AG20443 (cell line): ENCODE results near the gene TRAPPC14.

Source experiments
- DNase-seq: peaks from one replicate; pipeline ENCODE4 v3.0.0; 2012; ENCODE audit warnings: low spot score, mixed read lengths

TRAPPC14 gene

GRCh38 chr7:100173806-100174495 lies 15.4 kb upstream of the TRAPPC14 start:
- DNase-seq = no peak

DNA sequence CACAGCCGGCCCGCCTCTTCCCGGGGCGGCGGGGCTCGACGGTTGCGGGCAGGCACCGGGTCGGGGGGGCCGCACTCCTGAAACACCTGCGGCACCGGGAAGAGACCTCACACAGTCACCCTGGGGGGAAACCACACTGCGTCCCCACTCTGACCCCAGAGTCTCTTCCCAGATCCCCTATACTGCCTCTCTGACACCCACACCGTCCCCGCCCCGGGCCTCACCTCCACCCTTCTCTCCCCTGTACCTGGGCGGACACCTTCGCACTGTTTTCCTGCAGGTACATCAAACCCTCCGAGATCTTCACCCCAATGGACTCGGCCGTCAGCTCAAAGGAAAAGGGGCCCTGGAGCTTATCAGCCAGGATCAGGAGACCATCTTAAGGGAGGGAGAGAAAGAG lies 13.3 kb upstream of the TRAPPC14 start:
- DNase-seq = no peak

DNA sequence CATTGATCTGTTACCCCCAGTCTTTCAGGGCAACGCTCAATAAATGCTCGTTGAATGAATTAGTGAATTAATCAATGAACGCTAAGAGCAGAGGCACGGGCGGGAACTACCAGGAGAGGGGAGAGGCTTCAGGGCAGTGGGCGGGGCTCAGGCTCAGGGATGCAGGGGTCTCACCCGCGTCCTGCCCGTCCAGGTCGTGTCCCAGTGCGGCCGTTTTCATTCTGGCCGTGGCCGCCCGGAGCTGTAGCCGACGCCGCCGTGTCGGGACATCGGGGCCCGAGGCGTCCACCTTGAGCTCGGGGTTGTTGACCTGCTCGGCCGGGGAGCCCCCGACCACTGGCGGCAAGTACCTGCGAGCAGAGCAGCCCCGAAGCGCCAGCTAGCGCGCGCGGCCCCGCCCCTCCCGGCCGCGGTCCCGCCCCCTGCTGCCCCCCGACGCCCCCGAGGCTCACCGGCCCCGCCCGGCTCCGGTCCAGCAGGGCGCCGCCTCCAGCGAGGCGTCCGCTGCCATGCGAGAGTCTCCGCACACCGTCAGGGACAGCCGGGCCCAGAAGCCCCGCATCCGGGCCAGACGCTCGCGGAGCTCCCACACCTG lies 12.7 kb upstream of the TRAPPC14 start:
- peak; percentile 49 for DNase-seq

DNA sequence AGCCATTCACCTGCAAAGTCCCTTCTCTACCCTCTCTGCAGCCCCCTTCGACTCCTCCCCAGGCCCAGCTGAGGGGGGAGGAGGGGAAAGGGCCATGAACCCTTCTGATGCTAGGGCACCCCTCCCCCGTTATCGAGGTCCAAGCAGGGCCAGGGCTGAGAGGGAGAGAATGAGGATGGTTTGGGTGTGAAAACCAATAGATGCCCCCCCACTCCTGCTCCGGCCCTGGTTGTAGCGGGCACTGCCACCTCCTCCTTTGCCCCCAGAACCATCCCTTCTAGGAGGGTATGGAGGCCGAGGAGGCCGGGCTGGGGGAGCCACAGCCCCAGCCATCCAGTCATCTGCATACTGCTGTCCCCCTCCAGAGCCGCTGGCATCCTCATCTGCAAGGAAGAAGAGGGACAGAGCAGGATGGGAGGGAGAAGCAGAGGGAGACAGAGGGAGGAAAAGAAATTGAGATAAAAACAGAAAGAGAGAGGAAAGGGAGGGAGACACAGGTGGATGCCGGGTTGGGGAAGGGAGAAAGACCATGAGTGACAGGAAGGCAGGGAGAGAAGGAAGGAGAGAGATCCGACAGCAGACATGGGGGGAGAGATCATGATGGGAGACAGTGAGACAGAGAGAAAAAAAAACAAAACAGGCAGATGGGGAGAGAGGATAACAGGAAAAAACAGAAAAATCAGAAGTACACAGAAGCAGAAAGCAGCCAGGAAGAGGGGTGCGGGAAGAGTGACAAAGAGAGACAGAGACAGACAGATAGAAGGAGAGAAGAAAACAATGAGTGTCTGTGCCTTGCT lies 11.8 kb upstream of the TRAPPC14 start:
- no peak for DNase-seq

DNA sequence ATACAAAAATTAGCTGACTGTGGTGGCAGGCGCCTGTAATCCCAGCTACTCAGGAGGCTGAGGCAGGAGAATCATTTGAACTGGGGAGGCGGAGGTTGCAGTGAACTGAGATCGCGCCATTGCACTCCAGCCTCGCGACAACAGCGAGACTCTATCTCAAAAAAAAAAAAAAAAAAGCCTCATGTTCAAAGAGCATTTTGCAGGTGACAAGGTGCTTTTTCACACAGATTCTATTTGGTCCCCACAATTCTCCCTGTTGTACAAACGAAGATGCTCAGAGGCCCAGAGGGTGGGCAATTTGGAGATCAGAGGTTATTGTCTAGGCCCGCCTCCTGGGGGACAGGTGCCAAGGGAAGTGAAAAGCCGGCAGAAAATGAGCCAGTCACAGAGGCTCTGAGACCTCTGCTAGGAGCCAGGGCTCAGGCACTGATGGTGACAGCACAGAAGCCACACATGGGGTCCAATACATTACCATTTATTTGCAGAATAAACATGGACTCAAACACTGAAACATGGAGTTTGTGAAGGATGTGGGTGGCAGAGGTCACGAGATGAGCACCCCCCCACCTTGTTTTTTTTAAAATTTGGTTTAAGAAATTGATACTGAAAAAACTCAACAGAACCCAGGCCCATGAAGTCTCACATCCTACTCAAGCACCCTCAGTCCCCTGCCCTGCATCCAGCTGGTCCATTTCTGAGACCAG lies 10.8 kb upstream of the TRAPPC14 start:
- DNase-seq = no peak

DNA sequence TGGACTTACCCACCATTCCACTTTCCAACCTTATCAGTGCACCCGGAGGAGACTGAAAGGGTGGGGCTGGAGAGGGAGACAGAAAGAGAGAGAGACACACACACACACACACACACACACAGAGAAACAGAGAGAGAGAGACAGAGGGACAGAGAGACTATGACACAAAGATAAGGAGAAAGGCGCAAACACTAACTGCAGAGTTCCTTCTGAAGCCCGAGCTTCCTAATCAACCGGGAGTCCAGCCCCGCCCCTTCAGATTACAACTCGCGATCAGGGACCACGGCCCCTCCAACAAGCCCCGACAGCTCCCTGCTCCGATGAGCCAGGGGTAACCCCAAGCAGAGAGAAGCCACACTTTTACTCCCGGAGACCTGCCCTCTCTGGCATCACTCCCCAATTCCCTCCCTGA lies 9.4 kb upstream of the TRAPPC14 start:
- DNase-seq = no peak

DNA sequence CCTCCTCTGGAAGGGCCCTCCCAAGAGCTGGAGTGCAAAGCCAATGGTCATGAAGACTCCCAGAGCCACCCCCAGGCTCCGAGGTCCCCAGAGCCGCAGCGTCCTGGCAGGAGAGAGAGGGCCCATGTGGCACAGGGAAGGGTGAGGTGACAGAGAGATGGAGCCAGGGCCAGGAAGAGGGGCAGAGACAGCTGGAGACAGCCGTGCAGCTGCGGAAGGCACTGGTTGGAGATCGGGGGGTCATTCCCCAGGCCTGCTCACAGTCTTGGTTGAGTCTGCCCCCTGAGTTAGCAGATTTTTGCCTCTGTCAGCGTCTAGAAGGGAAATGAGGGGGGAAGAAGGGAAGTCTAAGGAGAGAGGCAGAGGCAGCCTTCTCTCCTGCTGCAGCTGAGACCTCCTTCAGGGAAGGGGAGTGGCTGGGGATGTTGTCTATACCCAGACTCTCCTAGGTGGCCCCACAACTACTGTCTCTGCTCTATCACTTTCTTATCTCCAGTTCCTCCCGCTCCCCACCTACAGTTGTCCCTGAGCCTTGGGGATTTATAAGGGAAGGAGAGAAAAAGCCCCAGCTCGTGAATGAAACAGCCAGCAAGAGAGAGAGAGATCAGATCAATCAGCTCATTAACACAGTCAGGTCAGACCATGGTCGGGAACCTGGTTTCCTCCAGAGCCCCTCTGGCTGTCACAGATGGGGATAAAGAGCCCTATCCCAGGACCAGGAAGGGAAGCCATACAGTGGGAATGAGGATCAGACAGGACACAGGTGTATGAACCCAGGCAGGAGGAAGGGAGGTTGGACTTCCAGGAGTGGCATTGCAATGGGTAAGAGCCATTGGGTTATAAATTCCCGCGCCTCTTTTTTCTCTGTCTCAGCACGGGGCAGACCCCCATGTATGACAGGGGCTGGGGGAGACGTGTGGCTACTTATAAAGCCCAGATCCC lies 8.7 kb upstream of the TRAPPC14 start:
- DNase-seq = no peak

GRCh38 chr7:100166317-100166940 lies 7.9 kb upstream of the TRAPPC14 start:
- no peak for DNase-seq

DNA sequence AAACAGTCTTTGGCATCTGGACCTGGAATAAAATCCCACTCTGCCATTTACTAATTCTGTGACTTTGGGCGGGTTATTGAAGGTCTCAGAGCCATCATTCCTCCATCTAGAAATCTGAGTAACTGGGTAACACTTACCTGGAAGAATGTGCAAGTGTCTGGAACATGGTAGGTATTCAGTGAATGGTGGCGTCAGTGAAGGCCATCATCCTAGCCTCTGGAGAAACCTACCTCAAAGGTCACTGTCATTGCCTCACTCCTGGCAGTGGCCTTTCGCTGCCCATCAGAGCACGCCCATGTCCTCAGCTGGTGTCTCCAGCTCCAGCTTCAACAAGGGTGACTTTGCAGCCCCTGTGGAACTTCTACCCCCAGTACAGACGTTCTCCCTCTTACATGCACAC lies 5.3 kb upstream of the TRAPPC14 start:
- no peak for DNase-seq

- DNase-seq = no peak
Observed at GRCh38 chr7:100163006-100163531, 4.5 kb upstream of the TRAPPC14 start.

DNA sequence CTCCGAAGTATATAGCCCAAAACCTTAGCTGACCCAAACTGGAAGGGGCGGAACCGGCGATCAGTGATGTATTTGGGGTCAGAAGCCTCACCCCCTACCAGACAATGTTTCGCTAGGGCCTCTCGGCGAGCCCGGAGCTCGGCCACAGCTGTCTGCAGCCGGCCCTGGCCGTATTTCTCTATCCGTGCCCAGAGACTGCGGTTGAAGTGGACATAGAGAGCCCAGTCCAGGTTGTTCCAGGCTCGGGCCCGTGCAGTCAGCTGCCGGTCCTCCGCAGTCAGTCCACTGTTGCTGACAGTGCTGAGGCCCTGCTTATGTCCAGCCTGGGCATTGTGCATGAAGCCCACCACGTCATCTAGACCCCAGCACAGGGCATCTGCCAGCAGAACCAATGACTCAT lies 1.5 kb upstream of the TRAPPC14 start:
- peak; percentile 2 for DNase-seq

DNA sequence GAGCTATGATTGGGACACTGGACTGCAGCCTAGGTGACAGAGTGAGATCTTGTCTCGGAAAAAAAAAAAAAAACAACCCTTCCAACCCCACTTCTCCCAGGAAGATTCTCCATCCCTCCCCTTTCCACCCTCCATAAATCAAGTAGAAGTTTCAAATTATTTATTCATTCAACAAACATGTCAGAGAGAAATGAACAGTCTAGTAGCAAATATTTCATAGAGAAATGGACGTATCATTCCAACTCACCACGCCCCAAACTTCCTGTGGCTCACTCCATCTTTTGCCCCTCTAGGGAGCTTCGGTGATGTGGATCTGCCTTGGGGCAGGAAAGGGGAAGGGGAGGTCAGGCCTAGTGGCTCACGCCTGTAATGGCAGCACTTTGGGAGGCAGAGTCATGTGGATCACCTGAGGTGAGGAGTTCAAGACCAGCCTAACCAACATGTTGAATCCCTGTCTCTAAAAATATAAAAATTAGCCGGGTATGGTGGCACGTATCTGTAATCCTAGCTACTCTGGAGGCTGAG lies 638 bp upstream of the TRAPPC14 start:
- peak; percentile 4 for DNase-seq

DNA sequence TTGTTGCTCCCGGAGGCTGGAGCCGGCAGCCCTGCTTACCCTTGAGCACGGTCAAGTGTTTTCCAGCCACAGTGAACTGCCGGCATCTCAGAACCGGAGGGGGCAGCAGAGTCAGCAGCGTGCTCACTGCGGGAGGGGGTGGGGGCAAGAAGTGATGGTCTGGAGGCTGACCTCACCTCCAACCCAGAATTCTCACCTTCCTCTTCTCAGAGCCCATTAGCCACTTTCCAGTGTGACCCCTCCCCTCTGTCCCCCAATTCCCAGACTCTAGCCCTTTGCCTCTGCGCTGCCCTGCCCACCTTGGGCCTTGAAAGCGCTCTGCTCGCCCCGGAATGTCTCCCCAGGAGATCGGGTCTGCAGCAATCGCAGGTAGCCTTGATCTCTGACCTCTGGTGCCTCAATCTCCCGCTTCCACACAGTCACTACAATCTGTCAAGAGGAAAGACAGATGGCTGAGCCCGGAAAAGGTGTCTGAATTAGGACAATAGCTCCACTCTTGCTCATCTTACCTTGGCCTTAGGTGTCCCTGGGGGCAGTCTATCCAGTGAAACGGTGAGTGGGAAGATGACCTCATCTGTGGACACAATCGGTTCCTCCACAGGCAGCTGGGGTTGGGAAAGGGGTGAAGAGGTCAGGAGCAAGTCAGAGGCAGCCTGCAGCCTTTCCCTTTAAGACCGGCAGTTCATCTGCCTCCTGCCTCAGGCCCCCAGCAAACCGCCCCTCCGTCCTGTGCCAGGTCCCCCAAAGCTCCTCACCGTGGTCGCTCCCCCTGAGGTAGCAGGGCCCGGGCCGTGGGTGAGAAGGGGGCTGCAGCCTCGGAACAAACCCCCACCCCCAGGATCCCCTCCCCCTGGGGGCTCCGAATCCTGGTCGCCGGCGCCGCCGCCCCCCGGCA lies 942 bp downstream of the TRAPPC14 start:
- DNase-seq = peak; percentile 67

GRCh38 chr7:100157069-100157333 lies 1.5 kb downstream of the TRAPPC14 start:
- no peak for DNase-seq

- peak; percentile 7 for DNase-seq
Observed at GRCh38 chr7:100156331-100157068, 2.0 kb downstream of the TRAPPC14 start.

DNA sequence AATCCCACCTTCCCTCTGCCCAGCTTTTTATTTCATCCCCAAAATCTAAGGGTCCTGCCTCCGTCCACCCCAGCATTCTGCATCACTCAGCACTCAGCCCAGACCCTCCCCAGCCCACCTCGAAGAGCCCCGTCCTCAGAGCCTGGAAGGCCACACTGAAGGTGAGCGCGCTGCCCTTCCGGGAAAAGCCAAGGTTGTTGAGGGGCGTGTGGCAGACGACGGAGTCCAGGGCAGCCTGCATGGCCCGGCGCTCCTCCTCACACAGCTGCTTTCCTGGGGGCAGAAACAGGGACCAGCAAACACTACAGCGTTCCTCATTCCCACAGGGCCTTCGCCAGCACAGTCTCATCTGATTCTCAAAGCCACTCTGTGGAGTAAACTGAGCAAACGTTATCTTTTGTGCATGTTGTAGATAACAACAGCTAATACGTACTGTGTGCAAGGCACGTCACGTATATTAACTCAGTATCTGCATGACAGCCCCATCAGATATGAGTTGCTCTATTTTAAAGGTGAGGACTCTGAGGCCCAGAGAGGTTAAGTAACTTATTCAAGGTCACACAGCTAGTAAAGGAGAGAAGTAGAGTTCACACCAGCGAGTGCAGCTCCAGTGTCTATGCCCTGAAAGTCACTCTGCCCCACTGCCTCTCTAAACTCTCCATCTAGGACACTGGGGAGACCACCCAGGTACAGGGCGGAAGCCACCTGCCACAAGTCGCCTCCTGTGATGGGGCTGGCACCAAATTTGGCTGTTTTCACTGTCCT lies 2.8 kb downstream of the TRAPPC14 start:
- DNase-seq = peak; percentile 2

- DNase-seq = peak; percentile 10
Observed at GRCh38 chr7:100154651-100155491, 3.7 kb downstream of the TRAPPC14 start.
